ENCODE results near the gene STON1. TPM values are rescaled to one million over a fixed set of nuclear protein-coding genes. Genes with fewer than 3 reads are reported as not detected.

The STON1 gene
- total RNA-seq, 1 donor from 2014 or later: 51.7 TPM

- H3K27ac ChIP-seq: no peak overlapping the region
Observed at GRCh38 chr2:48572816-48573215, 42.9 kb downstream of the STON1 start.

GRCh38 chr2:48574353-48575287 lies 44.7 kb downstream of the STON1 start:
- Mint-ChIP-seq H3K27me3 (ENCODE audit: insufficient read depth, low read depth) (peaks cover 3% of the 10 kb centered on the region), H3K4me3 (no peak overlapping the region), H3K4me1 (peaks cover 18% of the 10 kb centered on the region), H3K27ac (no peak overlapping the region), H3K9me3 (peaks cover 9% of the 10 kb centered on the region), H3K36me3 (peaks cover 18% of the 10 kb centered on the region)
- no peaks in the 10 kb centered on the region for H3K27me3 ChIP-seq
- DNase-seq (ENCODE audit: low spot score): no peak
- no peaks in the 10 kb centered on the region for H3K79me2 ChIP-seq (ENCODE audit: low read depth)
- H2AFZ ChIP-seq (replicated peaks): no peak overlapping the region
- H3F3A ChIP-seq (ENCODE audit: low read depth): peaks cover 8% of the 10 kb centered on the region
- no peak overlapping the region for H3K9ac ChIP-seq
- H3K36me3 ChIP-seq: no peaks in the 10 kb centered on the region
- peaks cover 20% of the 10 kb centered on the region for H4K20me1 ChIP-seq (ENCODE audit: low read depth)
- TF ChIP-seq EZH2phosphoT487 (IDR thresholded peaks at IDR 0.05) (no peak), CTCF (IDR thresholded peaks at IDR 0.05) (no peak), EZH2 (IDR thresholded peaks at IDR 0.05) (no peak)
- no peak overlapping the region for H3K4me2 ChIP-seq
- H3K4me3 ChIP-seq: no peak overlapping the region
- H3K27ac ChIP-seq: no peak overlapping the region
- peaks cover 12% of the 10 kb centered on the region for H3K4me1 ChIP-seq
- no peaks in the 10 kb centered on the region for H3K9me3 ChIP-seq (ENCODE audit: low read depth)

More at GRCh38 chr2:48572816-48573215, 42.9 kb downstream of the STON1 start:
- Histone ChIP-seq H4K20me1 (ENCODE audit: low read depth) (peaks cover 20% of the 10 kb centered on the region), H3K9me3 (ENCODE audit: low read depth) (no peaks in the 10 kb centered on the region), H3F3A (ENCODE audit: low read depth) (peaks cover 8% of the 10 kb centered on the region), H3K4me2 (peak overlapping the region; percentile 29), H3K79me2 (ENCODE audit: low read depth) (peaks cover 3% of the 10 kb centered on the region), H3K9ac (no peak overlapping the region), H3K27me3 (no peaks in the 10 kb centered on the region), H3K4me1 (peaks cover 14% of the 10 kb centered on the region), H3K36me3 (no peaks in the 10 kb centered on the region), H3K4me3 (no peak overlapping the region), H2AFZ (replicated peaks) (no peak overlapping the region)
- Mint-ChIP-seq H3K4me1 (peaks cover 22% of the 10 kb centered on the region), H3K4me3 (no peak overlapping the region), H3K36me3 (peaks cover 26% of the 10 kb centered on the region), H3K9me3 (peaks cover 11% of the 10 kb centered on the region), H3K27ac (no peak overlapping the region), H3K27me3 (ENCODE audit: insufficient read depth, low read depth) (peaks cover 3% of the 10 kb centered on the region)
- TF ChIP-seq EZH2 (IDR thresholded peaks at IDR 0.05) (no peak), CTCF (IDR thresholded peaks at IDR 0.05) (peak; percentile 8)
- DNase-seq (ENCODE audit: low spot score): peak; percentile 59

- H3K4me2 ChIP-seq: no peak overlapping the region
- peaks cover 3% of the 10 kb centered on the region for H3K36me3 ChIP-seq
- H3K4me1 ChIP-seq: no peaks in the 10 kb centered on the region
- no peak overlapping the region for H2AFZ ChIP-seq (replicated peaks)
- peaks cover 26% of the 10 kb centered on the region for H3K9me3 Mint-ChIP-seq
- H3K9me3 ChIP-seq (ENCODE audit: low read depth): no peaks in the 10 kb centered on the region
- no peak overlapping the region for H3K4me3 Mint-ChIP-seq
- H3F3A ChIP-seq (ENCODE audit: low read depth): no peaks in the 10 kb centered on the region
- no peaks in the 10 kb centered on the region for H3K4me1 Mint-ChIP-seq
- H4K20me1 ChIP-seq (ENCODE audit: low read depth): no peaks in the 10 kb centered on the region
- H3K79me2 ChIP-seq (ENCODE audit: low read depth): no peaks in the 10 kb centered on the region
- no peak overlapping the region for H3K9ac ChIP-seq
- no peak overlapping the region for H3K27ac Mint-ChIP-seq
- H3K27ac ChIP-seq: no peak overlapping the region
- H3K27me3 ChIP-seq: no peaks in the 10 kb centered on the region
- TF ChIP-seq CTCF (IDR thresholded peaks at IDR 0.05) (no peak), EZH2 (IDR thresholded peaks at IDR 0.05) (no peak), EZH2phosphoT487 (IDR thresholded peaks at IDR 0.05) (no peak)
- DNase-seq (ENCODE audit: low spot score): no peak
- H3K4me3 ChIP-seq: no peak overlapping the region
- H3K36me3 Mint-ChIP-seq: peaks cover 40% of the 10 kb centered on the region
- peaks cover 3% of the 10 kb centered on the region for H3K27me3 Mint-ChIP-seq (ENCODE audit: insufficient read depth, low read depth)
Observed at GRCh38 chr2:48578313-48578712, 48.4 kb downstream of the STON1 start.
